Activated CD8-positive, alpha-beta memory T cell treated with anti-CD3 and anti-CD28 coated beads for 1 hour (primary cell): ENCODE measurements around the gene CCDC70.

Experiments used
- DNase-seq, 2 donors: peaks; one replicate each; pipeline ENCODE4 v3.0.0-alpha.2; 2020; ENCODE audit warnings: low read depth in 1 of 2; ENCODE audit errors: extremely low read depth in 1 of 2

The CCDC70 gene

GRCh38 chr13:51856027-51856736 is 5.6 kb upstream of the CCDC70 start:
- DNase-seq: no peak

DNA sequence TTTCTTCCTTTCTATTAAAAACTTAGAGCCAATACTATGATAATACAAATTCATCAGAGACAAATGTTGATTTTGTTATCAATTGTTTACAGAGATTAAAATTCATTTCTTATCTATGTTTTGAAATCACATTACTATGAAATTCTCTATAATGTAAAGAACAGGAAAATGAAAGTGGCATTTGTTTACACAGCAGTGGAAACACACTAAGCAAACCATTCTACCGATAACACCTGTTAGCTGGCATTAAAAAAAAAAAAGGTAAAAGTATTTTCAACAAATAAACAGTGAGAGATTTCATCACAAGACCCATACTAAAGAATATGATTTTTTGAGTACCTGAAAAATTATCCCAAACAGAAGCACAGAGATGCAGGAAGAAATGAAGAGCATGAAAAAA is 4.8 kb upstream of the CCDC70 start:
- DNase-seq: no peak

DNA sequence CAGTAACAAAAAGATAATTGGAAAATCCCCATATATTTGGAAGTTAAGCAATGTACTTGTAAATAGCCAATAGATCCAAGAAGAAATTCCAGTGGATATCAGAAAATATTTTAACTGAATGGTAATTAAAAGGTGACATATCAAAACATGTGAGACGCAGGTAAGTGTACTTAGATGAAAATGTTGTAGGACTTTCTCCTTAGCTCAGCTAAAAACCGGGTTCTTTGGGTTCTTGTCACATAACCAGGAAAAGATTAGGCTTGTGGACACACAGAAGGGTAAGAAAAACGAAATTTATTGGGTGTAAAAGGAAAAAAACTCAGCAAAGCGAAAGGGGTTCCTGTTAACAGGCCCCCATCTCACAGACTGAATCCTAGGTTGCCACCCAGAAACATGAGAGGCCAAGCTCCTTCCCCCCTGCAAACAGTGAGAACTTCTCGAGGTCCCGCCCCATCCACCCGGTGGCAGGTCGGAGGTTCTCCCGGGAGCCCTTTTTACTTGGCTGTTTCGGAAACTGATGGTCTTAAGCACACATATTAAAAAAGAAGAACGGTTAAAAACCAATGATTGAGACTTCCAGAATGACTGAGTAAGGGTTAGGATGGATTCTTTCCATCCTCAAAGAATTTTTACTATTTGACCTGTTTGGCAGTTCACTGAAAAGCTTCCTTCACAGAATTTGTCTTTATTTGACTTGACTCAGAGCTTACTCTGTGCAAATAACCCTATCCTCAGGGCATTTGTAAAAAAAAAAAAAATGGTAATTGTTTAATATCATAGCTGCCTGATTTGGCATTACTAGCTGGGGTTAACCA is 3.1 kb upstream of the CCDC70 start:
- no peak for DNase-seq

DNA sequence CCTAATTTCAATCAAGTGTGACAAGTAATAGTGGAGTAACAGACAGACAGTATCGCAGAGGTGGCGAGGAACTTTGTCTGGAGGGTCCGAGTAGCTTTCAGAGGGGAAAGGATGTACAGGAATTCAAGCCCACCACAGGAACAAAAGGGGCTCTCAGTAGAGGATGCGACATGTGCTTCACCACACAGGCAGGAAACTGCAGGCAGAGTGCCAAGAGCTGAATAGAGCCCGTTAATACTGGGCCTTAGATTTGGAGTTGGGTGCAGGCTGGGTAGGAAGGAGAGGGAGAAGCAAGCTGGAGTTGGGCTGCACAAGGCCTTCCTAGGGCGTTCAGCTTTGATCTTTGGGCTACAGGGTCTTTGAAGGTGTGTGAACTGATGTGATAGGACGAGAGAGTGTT is 1.2 kb downstream of the CCDC70 start:
- no peak for DNase-seq

DNA sequence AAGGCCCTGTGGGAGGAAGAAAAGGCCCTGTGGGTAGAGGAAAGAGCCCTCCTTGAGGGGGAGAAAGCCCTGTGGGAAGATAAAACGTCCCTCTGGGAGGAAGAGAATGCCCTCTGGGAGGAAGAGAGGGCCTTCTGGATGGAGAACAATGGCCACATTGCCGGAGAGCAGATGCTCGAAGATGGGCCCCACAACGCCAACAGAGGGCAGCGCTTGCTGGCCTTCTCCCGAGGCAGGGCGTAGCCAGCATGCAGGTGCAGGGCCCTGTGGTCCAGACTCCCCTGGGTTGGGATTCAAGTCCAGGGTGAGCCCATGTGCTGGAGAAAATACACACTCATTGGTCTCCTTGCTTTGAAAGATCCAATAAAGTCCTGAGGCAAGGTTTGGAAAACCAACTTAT is 4.1 kb downstream of the CCDC70 start:
- no peak for DNase-seq

DNA sequence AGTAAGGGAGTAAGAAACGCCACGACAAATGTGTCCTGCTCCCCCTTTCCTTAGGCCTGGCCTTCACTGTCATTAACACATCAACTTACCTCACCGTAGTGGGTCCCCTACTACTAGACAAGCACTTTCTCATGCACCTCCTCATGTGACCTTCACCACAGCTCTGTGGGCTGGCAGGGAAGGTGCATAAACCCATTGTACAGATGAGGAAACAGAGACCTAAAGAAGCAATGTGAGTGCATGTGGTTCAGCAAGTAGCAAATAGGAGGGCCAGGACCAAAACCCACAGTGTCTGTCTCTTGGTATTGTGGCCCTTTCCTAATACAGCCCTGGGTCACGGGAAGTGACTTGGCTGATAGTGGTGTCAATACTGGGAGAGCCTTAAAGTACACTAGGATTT is 5.3 kb downstream of the CCDC70 start:
- no peak for DNase-seq

DNA sequence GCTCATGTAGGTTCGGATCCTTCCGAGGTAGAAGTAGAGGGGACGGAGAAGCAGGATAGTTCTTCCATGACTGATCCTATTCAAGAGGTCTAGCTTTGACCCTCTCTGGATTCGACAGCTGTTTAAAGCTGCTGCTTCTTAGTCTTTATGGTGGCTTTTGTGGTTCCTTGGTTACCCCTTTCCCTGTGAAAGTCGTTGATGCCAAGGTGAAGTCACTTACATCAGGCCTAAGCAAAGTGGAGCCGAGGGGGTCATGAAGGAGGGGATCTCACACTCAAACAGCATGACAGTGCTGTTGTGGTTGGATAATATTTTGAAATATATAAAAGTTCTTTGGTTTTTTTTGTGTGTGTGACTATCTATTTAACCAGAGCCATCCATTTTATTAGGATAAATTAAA is 8.1 kb downstream of the CCDC70 start:
- no peak for DNase-seq

DNA sequence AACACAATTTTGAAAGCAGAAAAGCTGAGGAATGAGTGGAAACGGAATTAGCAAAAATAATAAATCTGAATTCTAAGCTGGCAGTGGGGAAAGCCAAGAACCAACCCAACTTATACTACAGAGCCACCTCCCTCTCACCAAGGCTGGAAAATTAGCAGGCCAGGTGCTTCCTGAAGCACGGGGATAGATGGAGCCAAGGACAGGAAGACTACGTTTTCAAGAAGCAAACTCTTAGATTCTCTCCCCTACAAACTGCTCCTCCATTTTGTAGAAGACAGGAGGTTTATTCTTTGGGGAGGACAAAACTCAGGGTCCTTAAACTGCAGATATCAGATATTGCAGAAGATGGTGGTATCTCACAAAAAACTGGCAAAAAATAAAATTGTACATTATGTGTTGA is 8.8 kb downstream of the CCDC70 start:
- DNase-seq: no peak

- no peak for DNase-seq
Measured at GRCh38 chr13:51873117-51873798, 11.5 kb downstream of the CCDC70 start.

- DNase-seq: no peak
Measured at GRCh38 chr13:51873837-51874236, 12.1 kb downstream of the CCDC70 start.

- DNase-seq: no peak
Measured at GRCh38 chr13:51874651-51875050, 12.9 kb downstream of the CCDC70 start.

DNA sequence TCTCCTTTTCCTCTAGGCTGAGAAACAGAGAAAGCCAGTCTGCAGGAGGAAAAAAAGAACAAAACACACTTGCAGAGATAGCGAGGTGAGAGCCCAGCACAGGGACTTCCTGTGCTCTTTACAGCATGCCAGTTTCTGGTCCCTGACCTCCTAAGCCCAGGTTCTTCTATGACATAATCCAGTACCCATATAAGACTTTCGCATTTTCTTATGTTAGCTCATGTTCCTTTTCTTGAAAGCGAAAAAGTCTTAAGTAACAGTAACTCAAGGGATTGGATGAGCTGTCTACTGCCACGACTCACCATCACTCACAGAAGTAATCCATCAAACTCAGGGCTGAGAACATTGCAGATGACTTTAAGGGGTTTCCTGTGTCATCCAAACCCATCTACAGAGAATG is 17.4 kb downstream of the CCDC70 start:
- DNase-seq: no peak

DNA sequence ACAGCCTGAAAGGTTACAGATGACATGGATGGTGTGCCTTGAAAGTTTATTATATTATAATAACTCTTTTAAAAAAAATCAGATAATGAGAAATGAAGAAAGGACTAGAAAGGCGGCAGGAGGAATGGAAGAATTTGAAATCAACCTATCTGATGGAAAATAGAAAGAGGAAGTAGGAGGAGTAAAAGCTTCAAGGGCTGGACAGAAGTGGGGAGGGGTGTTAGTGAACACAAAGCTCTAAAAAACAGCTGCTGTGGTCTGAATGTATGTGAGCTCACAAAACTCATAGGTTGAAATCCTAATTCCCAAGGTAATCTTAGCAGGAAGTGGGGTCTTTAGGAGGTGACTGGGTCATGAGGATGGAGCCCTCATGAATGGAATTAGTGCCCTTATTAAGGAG is 19.5 kb downstream of the CCDC70 start:
- no peak for DNase-seq

DNA sequence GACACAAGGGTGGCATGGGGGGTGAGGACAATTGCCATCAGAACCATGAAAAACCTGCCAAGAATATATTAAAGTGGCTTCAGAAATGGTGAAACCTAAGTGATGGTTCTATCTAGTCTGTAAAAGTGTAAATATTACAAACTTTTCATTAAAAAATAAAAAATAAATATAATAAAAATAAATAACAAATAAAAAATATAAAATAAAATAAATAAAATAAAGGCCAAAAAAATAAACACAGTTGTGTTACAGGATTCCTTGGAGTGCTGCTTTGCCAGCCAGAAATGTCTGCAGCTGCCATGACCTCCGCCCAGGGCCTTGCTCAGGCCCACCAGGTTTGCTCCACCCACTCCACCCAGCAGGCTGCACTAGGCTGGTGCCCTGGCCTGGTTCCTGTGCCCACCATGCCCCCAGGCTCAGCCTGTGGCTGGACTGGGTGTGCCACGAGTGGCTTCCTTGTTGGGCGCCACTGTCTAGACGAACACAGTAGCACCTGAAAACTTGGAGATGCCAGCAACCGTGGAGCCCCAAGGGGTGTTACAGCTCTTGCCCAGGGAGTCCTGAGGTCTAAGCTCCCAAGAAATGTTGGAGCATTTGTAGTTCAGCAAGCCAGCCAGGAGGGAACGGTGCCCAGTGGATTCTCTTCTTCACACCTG is 20.9 kb downstream of the CCDC70 start:
- DNase-seq: no peak

- no peak for DNase-seq
Measured at GRCh38 chr13:51883226-51883600, 21.4 kb downstream of the CCDC70 start.

DNA sequence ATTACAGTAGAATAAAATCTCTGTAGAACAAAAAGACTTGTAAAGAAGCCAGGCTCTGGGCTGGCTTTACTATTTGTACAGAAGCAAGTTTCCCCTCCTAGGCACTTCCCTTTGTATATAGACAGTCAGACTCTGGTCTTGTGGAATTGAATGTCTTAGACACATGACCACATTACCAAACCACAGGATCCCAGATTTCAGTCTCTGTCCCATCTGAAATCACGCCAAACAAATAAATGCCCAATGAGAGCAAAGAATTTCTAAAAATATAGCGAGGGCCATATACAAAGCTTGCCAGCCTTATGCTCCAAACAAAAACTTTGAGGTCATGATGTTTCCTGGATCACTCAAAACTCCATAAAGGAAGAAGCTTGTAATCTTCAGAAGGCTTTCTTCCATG is 23.9 kb downstream of the CCDC70 start:
- DNase-seq: no peak

DNA sequence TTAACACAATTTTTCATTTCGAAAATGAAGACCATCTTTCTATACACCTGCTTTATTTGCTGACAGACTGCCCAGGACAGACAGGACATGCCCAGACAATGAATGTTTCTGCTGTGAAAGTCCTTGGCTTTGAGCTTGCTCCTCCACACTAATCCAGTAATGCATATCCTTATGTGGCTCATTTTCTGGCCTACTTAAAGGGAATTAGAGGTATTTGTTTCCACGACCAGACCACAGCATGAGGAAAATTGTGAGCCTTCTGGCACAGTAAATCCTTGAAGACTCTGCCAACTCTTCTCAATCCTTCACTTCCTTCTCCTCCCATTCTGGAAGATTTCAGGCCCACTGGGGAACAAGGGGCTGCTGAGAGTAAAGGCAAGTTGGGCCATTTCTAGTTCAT is 25.7 kb downstream of the CCDC70 start:
- no peak for DNase-seq

DNA sequence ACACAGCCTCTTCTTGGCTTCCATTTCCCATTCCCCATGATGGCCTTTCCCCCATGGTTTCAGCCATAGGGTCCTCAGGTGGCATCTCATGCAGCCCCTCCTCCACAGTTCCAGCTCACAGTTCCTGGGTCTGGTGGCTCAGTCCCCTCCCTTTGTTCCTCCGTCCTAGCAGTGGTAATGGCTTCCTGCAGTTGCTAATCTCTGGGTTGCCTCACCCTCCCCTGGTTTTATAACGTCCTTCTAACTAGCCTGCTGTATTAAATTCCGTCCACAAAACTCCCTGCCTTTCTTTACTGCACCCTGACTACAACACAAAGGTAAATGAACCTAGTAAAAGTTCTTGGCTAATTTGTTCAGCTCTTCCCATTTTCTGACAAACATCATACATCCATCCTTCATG is 30.9 kb downstream of the CCDC70 start:
- no peak for DNase-seq

- no peak for DNase-seq
Measured at GRCh38 chr13:51894239-51894638, 32.5 kb downstream of the CCDC70 start.

DNA sequence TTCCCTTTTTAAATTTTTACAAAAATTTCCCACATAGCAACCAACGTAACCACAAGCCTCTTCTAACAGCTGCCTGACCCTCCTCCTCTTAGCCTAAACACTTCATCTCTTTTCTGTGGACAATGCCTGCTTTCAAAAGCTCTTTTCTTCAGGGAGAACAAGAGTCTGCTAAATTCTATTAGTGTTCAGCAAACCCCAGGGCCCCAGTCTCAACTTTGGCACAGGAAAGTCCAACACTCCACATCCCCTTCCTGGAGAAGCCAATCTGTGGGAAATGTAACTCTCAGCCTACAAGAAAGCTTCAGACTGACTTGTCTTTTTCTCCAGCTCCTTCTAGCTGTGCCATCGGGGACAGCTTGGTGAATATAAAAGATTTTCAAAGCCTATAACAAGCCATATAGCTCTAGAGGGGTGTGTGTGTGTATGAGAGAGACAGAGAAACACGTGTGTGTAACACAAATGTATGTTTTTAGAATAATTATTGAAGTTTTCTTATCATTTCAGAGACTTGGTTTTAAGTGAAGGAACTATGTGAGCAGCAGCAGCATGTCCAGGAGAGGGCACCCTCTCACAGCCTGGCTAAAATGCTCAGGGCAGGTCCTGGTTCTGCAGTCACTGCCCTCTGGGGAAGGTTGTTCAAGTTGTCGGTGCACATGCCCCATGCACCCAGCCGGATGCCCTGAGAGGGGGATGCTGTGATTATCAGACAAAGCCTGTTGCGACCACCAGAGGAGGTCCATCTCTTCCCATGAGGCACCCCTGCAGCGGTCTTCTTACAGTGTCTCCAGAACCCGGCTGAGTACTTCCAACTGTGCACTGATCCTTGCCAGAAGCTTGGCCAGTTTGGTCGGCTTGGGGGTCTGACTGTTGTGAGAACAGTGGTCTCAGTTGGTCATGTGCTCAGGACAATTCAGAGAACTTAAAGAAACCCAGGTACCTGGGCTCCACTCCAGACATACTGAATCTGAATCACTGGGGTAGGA is 34.4 kb downstream of the CCDC70 start:
- no peak for DNase-seq
